Naive thymus-derived CD8-positive, alpha-beta T cell (primary cell): ENCODE measurements around the gene RANBP3. TPM values are rescaled to one million over a fixed set of nuclear protein-coding genes. Genes with fewer than 3 reads are reported as not detected.

ENCODE experiments used
- ATAC-seq, 2 donors: fragments of 150-1000 bp; cut with Tn5 transposase in 1 of 2; sonication (Bioruptor Pico), chemical (Tn5 transposase) in 1 of 2; 1 replicate in 1 of 2; 2 replicates in 1 of 2; pipeline ENCODE4 v1.10.0; 2021; ENCODE audit warnings: mild to moderate bottlenecking in 2 of 2, moderate library complexity in 2 of 2
- POLR2A ChIA-PET: fragments of 350-600 bp; sonication (Branson Sonifier 250); formaldehyde crosslinking; loops from one replicate; lab custom pipeline; 2021; ENCODE audit warnings: antibody characterized with exemption; lab: Charles Lee
- DNase-seq, 10 donors: peaks; one replicate each; pipeline versions ENCODE4 v3.0.0 to v3.0.0-alpha.2; 2020 to 2022
- H3K27ac Mint-ChIP-seq, 10 donors: one replicate each; pipeline ENCODE4 v1.8.0; 2020 to 2022; ENCODE audit warnings: mild to moderate bottlenecking in 10 of 10, mixed read lengths in 10 of 10, moderate library complexity in 4 of 10, inconsistent platforms in 1 of 10
- H3K27me3 Mint-ChIP-seq, 5 donors: one replicate each; pipeline ENCODE4 v1.8.0; 2021 to 2022; ENCODE audit warnings: mixed read lengths in 5 of 5
- H3K36me3 Mint-ChIP-seq, 3 donors: one replicate each; pipeline ENCODE4 v1.8.0; 2020 to 2022; ENCODE audit warnings: mixed read lengths in 3 of 3, mild to moderate bottlenecking in 2 of 3, inconsistent platforms in 1 of 3
- H3K4me1 Mint-ChIP-seq, 4 donors: one replicate each; pipeline ENCODE4 v1.8.0; 2021 to 2022; ENCODE audit warnings: mixed read lengths in 4 of 4
- H3K4me3 Mint-ChIP-seq, 10 donors: one replicate each; pipeline ENCODE4 v1.8.0; 2020 to 2022; ENCODE audit warnings: mild to moderate bottlenecking in 10 of 10, mixed read lengths in 10 of 10, moderate library complexity in 6 of 10, inconsistent platforms in 1 of 10
- H3K9me3 Mint-ChIP-seq, 9 donors: one replicate each; pipeline ENCODE4 v1.8.0; 2020 to 2022; ENCODE audit warnings: mixed read lengths in 9 of 9, mild to moderate bottlenecking in 3 of 9, inconsistent platforms in 1 of 9, moderate library complexity in 1 of 9
- polyA plus RNA-seq, 3 donors: library from polyadenylated mRNA; unstranded; fragments of 300-500 nt; fragmentation: Illumina TruSeq; gene quantifications; one replicate each; pipeline ENCODE4 v1.2.3, GENCODE V29; 2021
- total RNA-seq, 8 experiments: library from RNA in 2 of 8; stranded (reverse) in 2 of 8; gene quantifications; one replicate each; pipeline ENCODE4 v1.2.3 and lab custom pipeline; 2021 to 2026

RANBP3 gene
- total and polyA plus RNA-seq, 5 experiments from 2014 or later: 7.7 to 145 (median 13.0) TPM

DNA sequence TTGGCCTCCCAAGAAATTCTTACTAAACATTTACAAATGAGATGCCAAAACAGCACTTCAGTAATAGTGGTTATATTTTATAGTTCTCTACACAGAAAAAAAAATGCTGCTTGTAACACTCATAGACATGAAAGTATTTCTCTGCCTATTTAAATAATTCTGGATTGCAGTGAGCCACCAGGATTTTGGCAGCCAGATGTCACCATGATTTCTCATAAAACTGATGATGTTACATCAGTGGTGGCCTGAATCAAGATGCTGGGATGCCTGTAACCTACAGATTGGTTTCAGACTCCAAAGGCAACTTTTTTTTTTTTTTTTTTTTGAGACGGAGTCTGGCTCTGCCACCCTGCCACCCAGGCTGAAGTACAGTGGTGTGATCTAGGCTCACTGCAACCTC is 66.6 kb downstream of the RANBP3 start:
- no peak overlapping the region for H3K4me3 Mint-ChIP-seq
- H3K4me1 Mint-ChIP-seq: peaks cover 4 to 14% (median 9%) of the 10 kb centered on the region in 4 donors
- DNase-seq (no peak), ATAC-seq (no peak)
- no peaks in the 10 kb centered on the region for H3K27me3 Mint-ChIP-seq
- peaks cover 0 to 36% (median 2%) of the 10 kb centered on the region in 3 donors for H3K36me3 Mint-ChIP-seq
- POLR2A ChIA-PET: interaction anchor here (0.6 kb wide), 1 partner anchor 217 kb away, joined by 6 read pairs; no protein-coding TSS in a partner anchor
- no peaks in the 10 kb centered on the region for H3K9me3 Mint-ChIP-seq
- no peak overlapping the region for H3K27ac Mint-ChIP-seq

- Mint-ChIP-seq H3K4me3 (no peak overlapping the region), H3K36me3 (peaks cover 0 to 31% (median 2%) of the 10 kb centered on the region in 3 donors), H3K9me3 (no peaks in the 10 kb centered on the region), H3K27ac (peak overlapping the region in 1 of 10 donors; percentile 58), H3K27me3 (no peaks in the 10 kb centered on the region), H3K4me1 (peaks cover 5 to 21% (median 16%) of the 10 kb centered on the region in 4 donors)
- no peak for DNase-seq
- POLR2A ChIA-PET: no interaction called here
- ATAC-seq: no peak
These were observed 67.4 kb downstream of the RANBP3 start for GRCh38 chr19:5910638-5910907.

DNA sequence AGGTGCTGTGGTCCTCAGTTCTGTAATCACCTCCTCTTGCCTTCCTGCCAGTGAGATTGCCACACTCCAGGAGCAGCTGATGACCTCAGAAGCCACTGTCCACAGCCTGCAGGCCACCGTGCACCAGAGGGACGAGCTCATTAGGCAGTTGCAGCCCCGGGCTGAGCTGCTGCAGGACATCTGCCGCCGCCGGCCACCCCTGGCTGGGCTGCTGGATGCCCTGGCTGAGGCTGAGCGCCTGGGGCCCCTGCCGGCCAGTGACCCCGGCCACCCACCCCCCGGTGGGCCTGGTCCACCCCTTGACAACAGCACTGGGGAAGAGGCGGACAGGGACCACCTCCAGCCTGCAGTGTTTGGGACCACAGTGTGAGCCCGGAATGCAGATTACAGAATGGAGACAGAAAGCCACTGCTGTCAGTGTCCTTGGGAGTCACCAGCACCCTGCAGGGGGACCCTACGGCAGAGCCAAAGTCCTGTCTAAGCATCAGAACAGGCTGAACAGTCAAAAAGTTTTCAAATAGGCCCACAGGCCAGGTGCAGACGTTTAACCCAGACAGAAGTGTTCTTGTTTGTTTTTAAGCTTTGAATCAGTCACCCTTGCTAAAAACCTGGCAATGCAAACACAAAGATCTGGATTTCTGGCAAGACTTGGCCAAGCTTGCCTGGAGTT is 69.0 kb downstream of the RANBP3 start:
- no peaks in the 10 kb centered on the region for H3K27me3 Mint-ChIP-seq
- ATAC-seq: no peak
- H3K9me3 Mint-ChIP-seq: no peaks in the 10 kb centered on the region
- POLR2A ChIA-PET: no interaction called here
- no peak overlapping the region for H3K4me3 Mint-ChIP-seq
- H3K27ac Mint-ChIP-seq: peak overlapping the region in 1 of 10 donors; percentile 53
- H3K4me1 Mint-ChIP-seq: peaks cover 5 to 24% (median 18%) of the 10 kb centered on the region in 4 donors
- no peak for DNase-seq
- peaks cover 0 to 30% (median 2%) of the 10 kb centered on the region in 3 donors for H3K36me3 Mint-ChIP-seq

DNA sequence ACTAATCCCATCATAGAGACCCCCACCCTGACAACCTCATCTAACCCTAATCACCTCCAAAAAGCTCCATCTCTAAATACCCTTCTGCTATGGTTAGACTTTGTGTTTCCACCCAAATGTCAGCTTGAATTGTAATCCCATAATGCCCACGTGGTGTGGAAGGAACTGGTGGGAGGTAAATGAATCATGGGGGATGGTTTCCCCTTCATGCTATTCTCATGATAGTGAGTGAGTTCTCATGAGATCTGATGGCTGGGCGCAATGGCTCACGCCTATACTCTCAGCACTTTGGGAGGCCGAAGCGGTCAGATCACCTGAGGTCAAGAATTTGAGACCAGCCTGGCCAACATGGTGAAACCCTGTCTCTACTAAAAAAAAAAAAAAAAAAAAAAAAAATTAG is 70.7 kb downstream of the RANBP3 start:
- Mint-ChIP-seq H3K9me3 (no peaks in the 10 kb centered on the region), H3K4me3 (peak overlapping the region in 8 of 10 donors; percentile 19 to 63 (median 52)), H3K36me3 (peaks cover 0 to 27% (median 2%) of the 10 kb centered on the region in 3 donors), H3K4me1 (peaks cover 12 to 35% (median 30%) of the 10 kb centered on the region in 4 donors), H3K27ac (peak overlapping the region in 7 of 10 donors; percentile 1 to 91 (median 38)), H3K27me3 (peaks cover 0 to 2% (median 0%) of the 10 kb centered on the region in 5 donors)
- POLR2A ChIA-PET: interaction anchor here (1.3 kb wide), 1 partner anchor 21 kb away, joined by 4 read pairs; no protein-coding TSS in a partner anchor
- ATAC-seq (no peak), DNase-seq (no peak)

GRCh38 chr19:5905114-5905778 is 72.7 kb downstream of the RANBP3 start:
- Mint-ChIP-seq H3K4me3 (peak overlapping the region; percentile 79 to 99 (median 96)), H3K9me3 (no peaks in the 10 kb centered on the region), H3K27me3 (peaks cover 0 to 2% (median 0%) of the 10 kb centered on the region in 5 donors), H3K4me1 (peaks cover 19 to 51% (median 41%) of the 10 kb centered on the region in 4 donors), H3K36me3 (peaks cover 0 to 35% (median 5%) of the 10 kb centered on the region in 3 donors), H3K27ac (peak overlapping the region in 9 of 10 donors; percentile 71 to 100 (median 86))
- DNase-seq: peak in 3 of 10 donors; percentile 15 to 36 (median 16)
- ATAC-seq: no peak
- POLR2A ChIA-PET: interaction anchor here (0.6 to 3.8 kb wide), 14 partner anchors 10 to 215 kb away, joined by 3 to 71 read pairs (median 8); partner anchors contain the start of genes RANBP3 and RPL36

- POLR2A ChIA-PET: interaction anchor here (0.5 to 3.8 kb wide), 27 partner anchors 11 to 1726 kb away, joined by 3 to 71 read pairs (median 6); partner anchors contain the start of genes DUS3L, KDM4B, KHSRP and RANBP3
- Mint-ChIP-seq H3K4me1 (peaks cover 19 to 57% (median 43%) of the 10 kb centered on the region in 4 donors), H3K27me3 (peaks cover 0 to 2% (median 0%) of the 10 kb centered on the region in 5 donors), H3K27ac (peak within 1 kb of the TSS; percentile 98 to 100 (median 99)), H3K36me3 (peaks cover 0 to 33% (median 3%) of the 10 kb centered on the region in 3 donors), H3K9me3 (no peaks in the 10 kb centered on the region), H3K4me3 (peak within 1 kb of the TSS; percentile 91 to 99 (median 97))
- DNase-seq (peak; percentile 99 to 100 (median 100)), ATAC-seq (peak; percentile 77 to 80)
These were observed 73.4 kb downstream of the RANBP3 start, which contains the start of gene VMAC for GRCh38 chr19:5904352-5905113. Gene VMAC, plus strand, starts transcription at chr19:5904872. Its CDS starts 19 bp downstream, at chr19:5904891.

DNA sequence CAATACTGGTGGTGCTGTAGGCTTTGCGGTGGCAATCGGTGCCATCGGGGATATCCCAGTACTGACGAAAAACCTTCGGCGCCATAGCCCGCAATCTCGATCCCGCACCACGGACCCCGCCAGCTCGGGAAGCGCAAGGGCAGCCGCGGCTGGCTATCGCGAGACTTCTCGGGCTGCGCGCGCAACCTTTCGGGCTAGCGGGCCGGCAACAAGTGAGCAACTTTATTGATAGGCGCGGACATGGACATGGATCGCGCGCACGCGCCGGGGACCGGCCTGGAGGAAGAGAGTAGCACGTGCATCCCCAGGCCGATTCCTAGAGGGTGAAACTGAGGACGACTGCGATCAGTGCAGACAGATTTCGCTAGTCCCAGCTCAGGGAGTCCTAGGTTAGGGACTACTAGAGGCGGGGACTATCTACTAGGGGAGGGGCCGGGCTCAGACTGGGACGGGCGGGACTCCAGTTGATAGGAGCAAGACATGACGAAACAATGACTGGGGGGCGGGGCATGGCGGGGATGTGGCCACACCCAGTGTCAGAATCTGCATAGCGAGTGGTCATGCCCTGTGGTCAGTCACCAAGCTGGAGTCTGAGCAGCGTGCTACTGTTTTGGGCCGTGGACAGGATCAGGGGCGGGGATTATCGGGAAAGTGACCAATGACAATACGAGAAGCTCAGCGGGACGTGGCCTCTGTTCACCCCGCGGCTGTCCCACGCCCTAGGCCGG is 74.2 kb downstream of the RANBP3 start, which contains the start of gene NDUFA11:
TSS of gene NDUFA11 (minus strand) at position 167 of the 728 bp plus-strand sequence. CDS start at position 85, 82 bp downstream.
- peaks cover 19 to 57% (median 43%) of the 10 kb centered on the region in 4 donors for H3K4me1 Mint-ChIP-seq
- ATAC-seq: peak; percentile 53 to 56
- peaks cover 0 to 27% (median 3%) of the 10 kb centered on the region in 3 donors for H3K36me3 Mint-ChIP-seq
- peak within 1 kb of the TSS; percentile 91 to 99 (median 97) for H3K4me3 Mint-ChIP-seq
- DNase-seq: peak in 9 of 10 donors; percentile 94 to 98 (median 97)
- POLR2A ChIA-PET: interaction anchor here (0.5 to 3.8 kb wide), 26 partner anchors 12 to 1727 kb away, joined by 3 to 71 read pairs (median 6); partner anchors contain the start of genes DUS3L, KDM4B, KHSRP and RANBP3
- no peaks in the 10 kb centered on the region for H3K9me3 Mint-ChIP-seq
- H3K27me3 Mint-ChIP-seq: peaks cover 0 to 2% (median 0%) of the 10 kb centered on the region in 5 donors
- peak within 1 kb of the TSS; percentile 98 to 100 (median 99) for H3K27ac Mint-ChIP-seq

GRCh38 chr19:5903056-5903623 is 74.8 kb downstream of the RANBP3 start:
- no peak for ATAC-seq
- H3K27me3 Mint-ChIP-seq: peaks cover 0 to 2% (median 0%) of the 10 kb centered on the region in 5 donors
- peaks cover 19 to 58% (median 43%) of the 10 kb centered on the region in 4 donors for H3K4me1 Mint-ChIP-seq
- POLR2A ChIA-PET: interaction anchor here (0.7 to 3.8 kb wide), 17 partner anchors 11 to 1520 kb away, joined by 3 to 71 read pairs (median 9); partner anchors contain the start of genes DUS3L, RANBP3, RPL36 and SAFB
- H3K4me3 Mint-ChIP-seq: peak overlapping the region; percentile 91 to 99 (median 97)
- H3K27ac Mint-ChIP-seq: peak overlapping the region; percentile 98 to 100 (median 99)
- no peaks in the 10 kb centered on the region for H3K9me3 Mint-ChIP-seq
- H3K36me3 Mint-ChIP-seq: peaks cover 0 to 29% (median 3%) of the 10 kb centered on the region in 3 donors
- no peak for DNase-seq

DNA sequence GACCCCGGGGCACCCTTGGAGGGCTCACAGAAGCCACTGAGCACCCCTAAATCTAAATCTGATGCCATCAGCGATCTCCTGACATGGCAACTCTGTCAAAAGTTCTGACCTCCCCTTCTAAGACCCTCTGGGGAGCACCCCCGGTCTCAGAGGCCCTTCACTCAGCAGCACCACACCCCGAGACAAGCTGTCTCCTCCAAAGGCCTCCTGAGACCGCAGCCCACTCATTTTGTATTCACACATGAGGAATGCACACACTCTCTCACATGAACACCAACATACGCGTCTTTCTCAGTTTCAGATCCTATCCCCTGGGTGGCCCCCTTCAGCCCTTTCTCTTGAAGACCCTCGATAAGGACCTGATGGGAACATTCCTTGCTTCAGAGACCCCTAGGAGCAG is 77.0 kb downstream of the RANBP3 start:
- peaks cover 0 to 23% (median 3%) of the 10 kb centered on the region in 3 donors for H3K36me3 Mint-ChIP-seq
- DNase-seq: no peak
- peak overlapping the region in 8 of 10 donors; percentile 23 to 59 (median 42) for H3K4me3 Mint-ChIP-seq
- peaks cover 15 to 42% (median 30%) of the 10 kb centered on the region in 4 donors for H3K4me1 Mint-ChIP-seq
- peaks cover 0 to 2% (median 0%) of the 10 kb centered on the region in 5 donors for H3K27me3 Mint-ChIP-seq
- peak overlapping the region in 8 of 10 donors; percentile 26 to 91 (median 54) for H3K27ac Mint-ChIP-seq
- ATAC-seq: no peak
- POLR2A ChIA-PET: interaction anchor here (0.7 kb wide), 1 partner anchor 21 kb away, joined by 5 read pairs; no protein-coding TSS in a partner anchor
- H3K9me3 Mint-ChIP-seq: no peaks in the 10 kb centered on the region

DNA sequence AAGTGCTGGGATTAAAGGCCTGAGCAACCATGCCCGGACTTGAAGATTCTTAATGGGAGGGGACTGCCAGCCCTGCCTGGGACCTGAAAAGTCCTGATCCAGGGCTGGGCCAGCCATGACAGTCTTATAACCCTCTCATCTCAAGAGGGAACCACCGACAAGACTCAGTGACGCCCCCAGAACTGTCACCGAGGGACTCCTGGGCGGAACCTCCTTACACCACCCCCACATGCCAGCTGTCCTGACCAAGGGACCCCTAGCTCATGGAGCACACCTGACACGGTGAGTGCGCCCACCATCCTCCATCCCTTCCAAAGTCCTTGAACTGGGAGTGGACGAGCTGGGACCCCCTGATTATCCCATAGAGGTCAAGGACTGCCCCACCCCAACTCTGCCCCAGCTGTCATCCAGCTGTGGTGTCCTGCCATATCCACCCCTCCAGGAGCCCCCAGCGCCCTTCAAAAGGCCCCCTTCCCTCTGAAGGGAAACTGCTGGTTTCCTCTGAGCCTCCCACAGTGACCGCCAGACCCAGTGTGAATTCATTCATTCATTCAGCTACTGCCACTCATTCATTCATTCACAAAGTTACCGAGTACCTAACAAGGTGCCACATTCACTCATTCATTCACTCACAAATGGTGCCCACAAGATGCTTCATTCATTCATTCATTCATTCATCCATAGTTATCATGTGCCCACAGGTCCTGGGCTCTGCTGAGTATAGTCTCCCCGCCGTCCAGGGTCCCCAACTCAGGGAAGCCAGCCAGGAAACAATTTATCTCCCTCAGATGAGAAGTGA is 78.0 kb downstream of the RANBP3 start:
- H3K27me3 Mint-ChIP-seq: peaks cover 0 to 2% (median 0%) of the 10 kb centered on the region in 5 donors
- peak overlapping the region in 4 of 10 donors; percentile 7 to 54 (median 18) for H3K27ac Mint-ChIP-seq
- H3K9me3 Mint-ChIP-seq: no peaks in the 10 kb centered on the region
- H3K4me1 Mint-ChIP-seq: peaks cover 17 to 35% (median 26%) of the 10 kb centered on the region in 4 donors
- POLR2A ChIA-PET: interaction anchor here (0.6 to 0.7 kb wide), 2 partner anchors 22 to 1811 kb away, joined by 3 to 5 read pairs; no protein-coding TSS in a partner anchor
- DNase-seq (no peak), ATAC-seq (no peak)
- H3K4me3 Mint-ChIP-seq: peak overlapping the region in 2 of 10 donors; percentile 8 to 26
- peaks cover 0 to 26% (median 3%) of the 10 kb centered on the region in 3 donors for H3K36me3 Mint-ChIP-seq
